NCI-H510A (cell line): ENCODE results near the gene ZFYVE21.
"Not testable (repeated sequence)": the region's sequence is repeated elsewhere in the genome, so short reads cannot be mapped to it uniquely, and the experiment has no call there.

Experiments used
- DNase-seq: peaks from one replicate; lab custom pipeline; 2025; lab: John Stamatoyannopoulos, UW

Gene ZFYVE21

DNA sequence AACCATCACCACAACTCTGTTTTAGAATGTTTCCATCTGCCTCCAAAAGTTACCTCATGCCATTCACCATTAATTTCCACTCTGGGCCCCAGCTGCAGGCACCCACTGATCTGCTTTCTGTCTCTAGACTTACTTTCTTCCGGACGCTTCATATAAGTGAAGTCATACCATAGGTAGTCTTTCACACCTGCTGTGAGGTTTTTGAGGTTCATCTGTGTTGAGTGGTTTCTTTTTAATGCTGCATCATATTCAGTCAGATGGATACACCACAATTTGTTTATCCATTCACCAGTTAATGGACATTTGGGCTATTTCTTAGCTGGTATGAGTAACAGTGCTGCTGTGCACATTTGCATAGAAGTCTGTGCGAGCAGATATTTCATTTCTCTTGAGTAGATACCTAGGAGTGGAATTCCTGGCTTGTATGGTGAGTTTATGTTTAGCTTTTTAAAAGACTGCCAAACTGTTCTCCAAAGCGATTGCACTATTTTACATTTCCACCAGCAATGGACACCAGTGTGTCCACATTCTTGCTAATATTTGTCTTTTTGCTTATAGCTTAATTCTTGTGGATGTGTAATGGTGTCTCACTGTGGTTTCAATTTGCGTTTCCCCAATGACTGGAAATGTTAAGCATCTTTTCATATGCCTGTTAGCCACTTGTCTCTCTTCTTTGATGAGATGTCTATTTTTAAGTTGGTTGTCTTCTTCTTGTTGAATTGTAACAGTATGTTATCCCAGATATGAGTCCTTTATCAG, 48.3 kb downstream of the ZFYVE21 start:
- DNase-seq, result no peak

DNA sequence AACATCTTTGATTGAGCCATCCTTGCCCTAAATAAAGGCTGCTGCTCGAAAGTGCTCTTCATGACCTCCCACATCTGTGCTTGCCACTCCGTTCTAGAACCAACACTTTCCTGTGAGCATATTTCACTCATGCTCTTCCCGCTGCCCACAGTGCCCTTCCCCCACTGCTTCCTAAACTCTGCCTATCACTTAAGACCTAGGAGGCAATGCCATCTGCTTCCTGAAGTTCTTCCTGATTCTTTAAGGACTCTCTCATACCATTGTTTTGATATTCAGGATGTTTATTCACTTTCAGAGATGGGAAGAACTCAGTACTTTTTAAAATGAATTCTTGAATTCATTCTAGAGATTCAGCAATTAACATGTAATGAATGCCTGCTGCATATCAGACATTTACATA, 49.9 kb downstream of the ZFYVE21 start:
- DNase-seq, result no peak

DNA sequence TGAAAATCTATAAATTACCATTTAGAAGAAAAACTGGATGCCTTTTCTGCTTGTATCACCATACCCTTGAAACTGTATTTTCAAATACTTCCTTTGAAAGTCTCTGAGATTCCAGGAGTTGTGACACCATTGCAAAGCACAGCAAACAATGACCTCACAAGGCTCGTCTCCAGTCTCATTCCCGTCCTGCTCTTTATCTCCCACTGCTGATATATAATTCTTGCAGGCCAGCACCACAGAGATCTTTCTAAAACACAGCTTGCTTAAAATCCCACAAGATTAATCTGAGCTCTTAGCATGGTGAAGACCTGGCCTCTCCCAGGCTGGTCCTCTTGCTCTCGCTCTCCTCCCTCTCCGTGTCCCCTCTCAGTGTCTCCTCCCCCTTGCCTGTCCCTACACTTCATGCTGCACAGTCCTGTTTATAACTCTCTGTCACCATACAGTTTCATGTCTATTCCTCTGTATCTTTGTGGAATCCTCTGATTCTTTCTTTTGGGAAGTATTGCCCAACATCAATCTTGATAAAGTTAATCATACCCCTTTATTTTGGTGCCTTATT, 51.8 kb downstream of the ZFYVE21 start:
- DNase-seq, result no peak

DNA sequence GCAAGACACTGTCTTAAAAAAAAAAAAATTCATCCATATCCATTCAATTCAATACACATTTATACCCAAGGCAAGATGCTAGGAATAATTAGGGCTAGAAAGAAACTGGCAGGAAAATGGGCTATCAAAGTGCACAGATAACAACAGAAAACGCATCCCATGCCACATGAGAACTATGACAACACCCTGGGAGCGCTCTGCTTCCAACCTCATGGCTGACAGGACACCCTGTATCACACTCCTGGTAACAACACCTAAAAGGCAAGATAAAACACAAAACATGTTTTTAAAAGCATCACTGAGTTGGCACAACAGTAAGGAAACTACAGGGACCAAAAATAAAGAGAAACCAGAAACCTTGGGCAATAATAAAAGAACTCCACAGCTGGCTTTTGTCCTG, 54.9 kb downstream of the ZFYVE21 start:
- DNase-seq, result no peak

DNA sequence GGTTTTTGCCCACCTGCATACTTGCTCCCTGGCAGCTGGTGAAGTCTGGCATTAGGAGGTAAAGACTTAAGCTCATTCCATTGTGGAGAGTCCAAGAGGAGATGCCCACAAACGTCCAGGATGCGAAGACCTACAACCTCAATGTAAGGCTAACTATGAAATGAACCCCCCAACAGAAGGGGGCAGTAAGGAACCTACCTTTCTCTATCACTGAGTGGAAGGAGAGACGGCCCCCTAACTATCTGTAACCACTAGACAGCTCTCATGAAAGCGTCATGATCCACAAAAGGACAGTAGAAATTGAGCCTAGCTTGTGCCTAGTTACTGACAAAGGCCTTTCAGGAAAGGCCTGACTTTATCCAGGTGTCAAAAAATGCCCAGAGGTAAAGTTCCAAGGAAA, 55.3 kb downstream of the ZFYVE21 start:
- no peak for DNase-seq

DNA sequence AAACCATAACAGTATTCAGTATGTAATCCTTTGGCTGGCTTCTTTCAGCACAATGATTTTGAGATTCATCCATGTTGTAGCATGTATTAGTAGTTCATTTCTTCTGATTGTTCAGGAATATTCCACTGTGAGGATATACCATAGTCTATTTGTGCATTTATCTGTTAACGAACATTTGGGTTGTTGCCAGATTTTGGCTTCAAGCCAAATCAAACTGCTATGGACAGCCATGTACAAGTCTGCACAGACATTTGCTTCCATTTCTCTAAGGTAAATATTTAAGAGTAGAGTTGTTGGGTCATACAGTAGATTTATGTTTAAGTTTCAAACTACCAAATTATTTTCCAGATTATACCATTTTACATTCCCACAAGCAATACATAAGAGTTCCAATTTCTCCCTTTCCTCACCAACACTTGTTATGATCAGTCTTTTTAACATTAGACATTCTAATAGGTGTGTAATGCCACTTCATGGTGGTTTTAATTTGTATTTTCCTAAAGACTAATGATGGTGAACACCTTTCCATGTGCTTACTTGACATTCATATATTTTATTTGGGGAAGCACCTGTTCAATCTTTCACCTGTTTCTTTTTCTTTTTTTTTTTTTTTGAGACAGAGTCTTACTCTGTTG, 56.6 kb downstream of the ZFYVE21 start:
- no peak for DNase-seq

GRCh38 chr14:103773521-103773920, 57.9 kb downstream of the ZFYVE21 start:
- DNase-seq, result no peak

DNA sequence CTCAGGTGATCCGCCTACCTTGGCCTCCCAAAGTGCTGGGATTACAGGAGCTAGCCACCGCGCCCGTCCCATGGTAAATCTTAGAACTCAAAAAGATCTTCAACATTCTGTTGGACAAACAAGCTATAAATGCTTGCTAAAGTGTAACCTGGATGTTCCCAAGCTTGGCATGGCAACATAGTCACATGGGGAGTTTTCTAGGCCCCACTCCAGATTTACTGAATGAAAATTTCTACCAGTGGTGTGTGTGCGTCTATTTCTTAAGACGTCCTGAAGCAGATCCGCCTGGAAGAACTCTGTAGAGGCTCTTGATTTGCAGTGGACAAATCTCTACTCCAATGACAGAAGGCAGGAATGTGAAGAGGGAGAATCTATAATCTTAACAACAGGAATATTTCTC, 59.9 kb downstream of the ZFYVE21 start:
- DNase-seq, result no peak

DNA sequence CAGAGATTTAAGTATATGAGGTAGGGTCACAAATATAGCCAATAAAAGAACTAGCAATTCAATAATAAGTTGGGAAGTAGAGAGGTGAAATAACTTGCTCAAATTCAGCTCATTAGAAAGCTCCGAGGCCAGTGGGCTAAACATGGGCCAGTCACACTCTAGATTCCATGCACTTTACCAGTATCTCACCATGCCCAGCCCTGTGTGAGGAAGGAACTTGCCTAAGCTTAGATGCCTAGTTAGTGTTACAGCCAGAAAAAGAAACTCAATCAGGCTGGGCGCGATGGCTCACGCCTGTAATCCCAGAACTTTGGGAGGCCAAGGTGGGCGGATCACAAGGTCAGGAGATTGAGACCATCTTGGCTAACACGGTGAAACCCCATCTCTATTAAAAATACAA, 60.7 kb downstream of the ZFYVE21 start:
- not testable (repeated sequence) for DNase-seq

- DNase-seq, result no peak
Observed at GRCh38 chr14:103782376-103782775, 66.8 kb downstream of the ZFYVE21 start.
